T-helper 2 cell treated with Interferon-gamma antibody and Interleukin-4, amounts not matched to agents 100 ng/mL and 5 ng/mL, for 36 hours (primary cell): ENCODE results near the gene ENHO. TPM values are rescaled to one million over a fixed set of nuclear protein-coding genes. Genes with fewer than 3 reads are reported as not detected.

ENCODE experiments used
- intact Hi-C: fragments of 100-400 bp; cut with micrococcal nuclease; formaldehyde crosslinking; loops from one replicate; pipeline ENCODE4 v1.15.1; 2023
- total RNA-seq: library from RNA; stranded (reverse); gene quantifications from 2 replicates; pipeline ENCODE4 v1.2.3, GENCODE V29; 2022

ENHO gene
- total RNA-seq, 1 donor from 2014 or later: not detected

DNA sequence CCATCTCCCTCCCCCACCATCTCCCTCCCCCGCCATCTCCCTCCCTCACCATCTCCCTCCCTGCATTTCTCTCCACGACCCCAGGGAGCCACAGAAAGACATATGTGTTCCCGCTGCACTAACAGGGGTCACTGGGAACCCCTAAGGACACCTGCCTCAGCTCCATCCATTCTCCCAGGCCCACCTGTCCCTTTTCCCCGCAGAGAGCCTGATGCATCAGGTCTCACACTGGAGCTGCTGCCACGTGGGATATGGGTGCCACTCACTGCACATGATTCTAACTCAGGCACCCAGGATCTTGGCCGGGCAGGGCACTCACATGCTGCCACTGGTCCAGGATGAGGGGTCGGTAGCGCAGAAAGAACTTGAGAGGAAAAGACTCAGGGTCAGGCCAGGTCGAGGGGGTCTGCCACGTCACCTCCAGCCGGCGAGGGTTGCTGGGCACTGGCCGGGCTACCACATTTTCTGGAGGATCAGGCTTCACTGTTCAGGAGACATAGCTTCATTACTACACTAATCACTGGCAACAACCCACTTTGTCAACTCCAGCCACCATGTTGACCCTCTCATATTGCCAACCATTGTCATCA lies 33.2 kb upstream of the ENHO start:
- intact Hi-C loops: no loop called here

DNA sequence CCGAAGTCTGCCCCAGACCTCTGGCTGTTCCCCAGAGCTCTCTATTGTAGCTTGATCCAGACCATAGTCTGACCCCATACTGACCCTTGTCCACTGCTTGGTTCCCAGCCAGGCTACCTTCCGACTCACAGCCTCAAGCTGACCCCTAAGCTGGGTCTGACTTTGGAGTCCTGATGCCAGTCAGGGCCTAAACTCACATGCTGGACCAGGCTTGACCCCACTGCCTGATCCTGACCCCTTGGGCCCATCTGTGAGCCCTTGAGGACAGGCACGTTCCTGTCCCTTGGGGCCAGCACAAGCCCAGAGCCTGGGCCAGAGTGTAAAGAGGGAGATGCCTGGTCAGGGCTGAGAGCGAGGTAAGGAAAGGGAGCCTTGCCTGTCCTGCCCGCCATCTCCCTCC lies 32.7 kb upstream of the ENHO start:
- intact Hi-C loops: no loop called here

DNA sequence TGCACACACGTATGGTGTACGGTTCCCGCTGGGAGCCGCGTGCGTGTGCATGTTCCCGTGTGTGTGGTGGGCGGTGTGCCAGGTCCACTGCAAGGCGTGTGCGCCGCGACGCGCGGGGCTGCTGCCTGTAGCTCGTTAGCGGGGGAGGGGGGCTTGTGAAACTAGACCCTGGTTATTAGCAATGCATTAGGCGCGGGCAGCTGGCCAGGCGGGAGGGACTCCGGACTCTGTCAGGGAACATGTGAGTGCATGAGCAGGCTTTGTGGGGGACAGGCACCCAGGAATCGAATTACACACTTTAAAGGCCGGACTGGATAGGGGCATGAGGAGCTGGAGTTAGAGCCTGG lies 32.2 kb upstream of the ENHO start:
- intact Hi-C loops: no loop called here

DNA sequence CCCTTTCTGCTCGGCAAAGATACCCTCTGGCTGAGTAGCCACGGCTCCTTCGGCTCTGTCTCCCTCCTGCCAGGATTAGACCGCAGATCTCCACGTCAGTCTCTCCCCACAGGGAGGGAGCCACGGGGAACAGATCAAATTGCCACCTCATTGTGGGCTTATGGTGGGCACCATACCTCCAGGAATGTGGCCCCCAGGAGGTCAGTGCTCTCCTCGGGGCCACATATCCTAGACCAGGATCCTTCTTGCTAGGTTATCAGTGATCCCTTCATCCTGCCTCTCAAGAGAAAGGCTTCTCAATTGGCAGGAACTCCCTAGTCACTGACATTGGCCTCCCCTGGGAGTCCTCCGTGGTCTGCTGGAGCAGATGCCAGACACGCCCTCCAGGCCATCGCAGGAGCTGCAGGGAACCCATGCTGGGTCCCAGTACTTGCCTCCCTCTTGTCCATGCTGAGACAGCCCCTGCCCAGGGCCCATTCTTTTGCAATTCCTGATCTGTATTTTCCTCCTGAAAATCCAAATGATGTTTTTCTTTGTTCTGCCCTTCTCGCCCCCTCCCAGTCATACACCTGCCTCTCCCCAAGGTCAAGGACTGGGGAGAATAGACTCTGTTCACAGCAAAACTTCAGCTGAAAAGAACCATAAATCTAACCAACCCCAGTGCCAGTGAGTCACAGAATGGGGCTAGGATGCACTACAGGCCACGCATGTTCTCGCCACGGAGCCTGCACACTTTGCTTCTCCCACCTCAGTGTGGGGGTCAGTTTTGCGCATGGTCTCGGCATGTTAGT lies 31.6 kb upstream of the ENHO start:
- intact Hi-C loops: no loop called here

DNA sequence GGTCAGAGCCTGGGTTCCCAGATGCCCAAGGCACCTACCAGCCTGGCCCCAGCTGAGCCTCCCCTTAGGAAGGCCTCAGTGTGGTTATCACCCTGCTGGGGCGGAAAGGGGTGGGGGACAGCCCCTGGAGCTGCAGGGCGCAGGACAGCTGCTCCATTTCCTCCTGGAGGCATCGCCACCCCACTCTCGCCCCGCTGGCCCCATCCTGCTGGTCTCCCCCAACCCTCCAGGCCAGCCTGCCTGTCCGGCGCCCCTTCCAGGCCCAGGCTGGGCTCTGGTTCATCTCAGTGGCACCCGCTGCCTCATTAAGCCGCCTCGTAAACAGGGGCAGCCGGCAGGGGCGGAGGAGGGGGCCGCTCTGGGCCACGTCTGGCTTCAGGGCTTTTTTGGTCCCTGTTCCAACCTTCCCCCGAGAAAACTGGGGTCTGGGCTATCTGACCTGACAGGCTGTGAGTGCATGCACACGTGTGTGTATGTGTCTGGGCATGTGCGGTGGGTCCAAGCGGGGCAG lies 30.8 kb upstream of the ENHO start:
- intact Hi-C loops: no loop called here

DNA sequence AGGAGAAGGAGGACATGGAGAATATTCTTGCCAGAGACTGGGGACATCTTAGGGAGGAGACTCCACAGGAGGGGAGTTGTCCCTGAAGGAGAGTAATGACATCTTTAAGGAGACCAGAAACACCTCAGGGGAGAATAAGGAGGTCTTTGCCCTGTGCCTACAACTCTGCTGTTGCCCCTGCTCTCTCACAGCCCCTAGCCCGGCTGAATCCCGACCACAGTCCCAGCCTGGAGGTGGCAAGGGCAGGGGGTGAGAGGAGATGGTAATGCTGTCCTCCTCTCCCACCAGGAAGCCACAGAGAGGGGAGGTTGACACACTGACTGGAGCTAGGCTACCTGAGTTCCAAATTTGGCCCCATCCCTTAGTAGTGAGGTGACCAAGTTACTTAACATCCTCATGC lies 30.2 kb upstream of the ENHO start:
- intact Hi-C loops: no loop called here

DNA sequence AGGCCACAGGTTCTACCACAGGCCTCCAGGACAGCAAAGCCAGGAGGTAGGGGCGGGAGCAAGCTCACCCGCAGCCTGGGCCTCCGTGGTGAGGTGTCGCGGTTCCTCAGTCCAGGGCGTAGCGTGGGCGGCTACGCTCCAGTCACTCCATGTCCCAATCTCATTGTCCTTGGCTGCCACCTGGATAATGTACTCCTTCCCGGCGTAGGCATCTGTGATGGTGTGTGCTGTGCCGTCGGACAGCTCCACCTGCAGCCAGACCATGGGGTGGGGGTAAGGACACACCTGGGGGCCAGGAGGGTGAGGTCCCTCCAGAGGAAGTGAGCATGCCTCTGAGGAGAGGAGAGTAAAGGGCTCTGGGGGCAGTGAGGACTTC lies 29.8 kb upstream of the ENHO start:
- intact Hi-C loops: no loop called here

DNA sequence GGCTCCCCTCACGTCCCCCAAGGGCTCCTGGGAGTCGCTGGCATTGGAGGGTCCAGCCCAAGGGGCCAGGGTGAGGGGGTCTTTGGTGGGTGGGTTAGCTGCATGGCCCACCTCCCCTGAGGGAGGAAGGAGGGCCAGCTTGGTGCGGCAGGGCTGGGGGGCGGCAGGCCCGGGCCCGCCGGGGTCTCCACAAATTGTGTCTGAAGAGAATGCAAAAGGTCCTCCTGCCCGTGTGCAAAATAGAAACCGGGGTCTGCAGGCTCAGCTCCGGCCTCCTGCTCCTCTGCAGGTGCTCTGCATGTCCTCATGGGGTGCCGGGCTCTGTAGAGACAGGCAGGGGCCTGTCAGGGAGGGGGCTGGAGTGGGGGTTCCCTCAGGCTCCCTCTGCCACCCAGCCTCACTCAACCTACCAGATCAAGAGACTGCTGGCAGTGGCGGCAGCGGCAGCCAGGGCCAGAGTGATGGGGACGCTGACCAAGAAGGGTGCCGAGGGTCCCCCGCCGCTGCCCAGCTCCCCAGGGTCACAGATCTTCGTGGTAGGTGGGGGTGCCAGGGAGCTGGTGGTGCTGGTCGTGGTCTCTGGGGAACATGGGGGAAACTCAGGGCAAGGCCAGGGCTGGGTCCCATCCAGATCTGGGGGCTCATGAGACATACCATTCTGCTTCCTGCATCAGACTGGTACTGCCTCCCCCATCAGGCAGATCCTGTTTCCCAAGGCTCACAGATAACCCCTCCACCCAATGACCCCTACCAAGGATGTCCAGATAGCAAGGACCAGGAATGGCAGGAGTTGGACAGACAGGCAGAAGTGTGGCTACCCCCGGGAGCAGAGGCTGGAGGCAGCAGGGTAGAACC lies 29.2 kb upstream of the ENHO start:
- intact Hi-C loops: no loop called here

DNA sequence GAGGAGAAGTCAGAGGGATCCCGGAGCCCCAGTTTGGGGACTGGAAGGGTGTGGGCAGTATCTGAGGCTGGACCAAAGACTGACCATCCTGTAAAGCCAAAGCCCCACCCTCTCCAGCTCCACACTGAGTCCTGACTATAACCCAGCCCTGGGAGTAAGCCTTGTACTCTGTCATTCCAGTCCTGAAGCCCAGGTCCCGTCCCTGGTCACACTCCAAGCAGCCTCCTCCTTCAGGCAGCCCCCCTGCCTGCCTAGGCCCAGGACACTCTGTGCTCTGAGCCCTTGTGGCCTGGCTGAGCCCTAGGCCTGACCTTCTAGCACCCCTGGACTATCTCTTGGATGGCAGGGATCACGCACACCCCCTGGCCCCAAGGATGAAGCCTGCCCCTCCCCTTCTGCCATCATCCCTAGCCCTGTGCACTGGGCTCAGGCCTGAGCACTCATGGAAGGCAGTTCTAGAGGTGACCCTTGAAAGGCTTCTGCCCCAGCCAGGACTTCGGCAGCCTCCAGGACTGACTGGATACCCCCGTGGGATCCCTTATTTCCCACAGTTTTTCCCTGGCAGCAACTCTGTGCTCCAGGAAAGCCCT lies 28.0 kb upstream of the ENHO start:
- intact Hi-C loops: no loop called here

DNA sequence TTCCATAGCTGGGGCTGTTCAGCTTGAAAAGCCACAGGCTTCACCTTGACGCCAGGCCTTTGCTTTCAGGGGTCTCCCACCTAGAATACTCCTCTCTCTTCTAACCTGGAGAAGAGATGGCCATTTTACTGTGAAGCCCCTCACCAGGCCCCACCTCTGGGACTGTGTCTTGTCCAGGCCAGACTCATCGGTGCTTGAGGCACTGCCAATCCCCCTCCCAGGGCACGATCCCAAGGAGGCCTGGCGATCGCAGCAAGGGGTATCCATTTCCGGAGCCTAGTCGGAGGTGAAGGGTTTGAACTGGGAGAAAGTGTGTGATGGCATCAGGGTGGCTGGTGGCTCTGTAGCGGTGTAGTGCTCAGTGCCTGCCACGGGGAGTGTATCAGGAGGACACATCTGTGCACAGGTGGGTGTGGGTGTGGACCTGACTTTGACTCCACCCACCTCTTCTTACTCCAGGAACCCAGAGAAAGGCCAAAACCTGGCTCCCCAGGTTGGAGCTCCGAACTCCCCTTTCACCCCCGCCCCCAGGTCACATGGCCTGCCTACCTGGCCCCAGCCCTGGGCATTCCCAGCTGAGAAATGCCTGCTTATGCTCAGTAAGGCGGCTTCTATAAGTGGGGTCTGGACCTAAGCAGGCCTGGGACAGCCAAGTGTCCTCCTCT lies 27.4 kb upstream of the ENHO start:
- intact Hi-C loops: no loop called here

DNA sequence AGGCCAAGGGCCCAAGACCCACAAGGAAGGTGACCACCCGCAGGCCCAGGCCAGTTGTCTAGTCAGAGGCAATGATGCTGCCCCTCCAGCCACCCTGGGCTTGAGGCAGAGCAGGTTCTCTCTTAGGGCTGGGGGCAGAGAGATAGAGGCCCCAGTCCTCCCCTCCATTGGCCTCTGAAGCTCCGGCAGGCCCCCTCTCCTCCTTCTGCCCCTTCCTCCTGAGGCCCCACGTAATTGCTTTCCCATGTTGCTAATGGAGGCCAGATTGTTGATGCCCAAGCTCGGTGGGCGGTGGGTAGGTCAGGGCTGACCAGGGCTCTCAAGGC lies 26.6 kb upstream of the ENHO start:
- intact Hi-C loops: no loop called here

DNA sequence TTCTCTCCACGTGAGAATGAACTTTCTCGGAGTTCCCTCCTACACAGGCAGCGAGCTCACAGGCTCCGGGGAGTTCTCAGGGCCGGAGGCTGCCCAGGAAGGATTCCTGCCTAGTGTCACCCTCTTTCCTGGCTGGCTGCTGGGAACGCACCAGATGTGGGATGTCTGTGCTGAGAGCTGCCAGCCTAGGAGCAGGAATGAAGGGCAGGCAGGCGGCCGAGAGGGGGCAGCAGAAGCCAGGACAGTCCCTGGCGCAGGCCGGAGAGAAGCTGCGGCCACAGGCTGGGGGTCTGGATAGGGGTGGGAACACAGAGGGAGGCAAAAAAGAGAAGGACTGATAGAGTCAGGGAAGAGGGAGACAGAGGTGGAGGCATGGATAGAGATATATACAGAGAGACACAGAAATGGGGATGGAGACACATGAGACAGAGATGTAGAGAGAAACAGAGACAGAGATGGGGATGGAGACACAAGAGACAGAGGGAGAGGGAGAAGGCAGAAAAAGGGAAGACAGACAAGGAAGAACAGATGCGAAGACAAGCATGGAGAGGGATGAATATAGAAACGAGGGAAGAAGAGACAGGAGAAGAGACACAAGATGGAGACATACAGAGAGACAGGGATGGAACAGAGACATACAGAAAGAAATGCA lies 25.3 kb upstream of the ENHO start:
- intact Hi-C loops: loop anchor here (1.0 kb wide), 2 partner anchors 43 to 111 kb away; no protein-coding TSS in a partner anchor

DNA sequence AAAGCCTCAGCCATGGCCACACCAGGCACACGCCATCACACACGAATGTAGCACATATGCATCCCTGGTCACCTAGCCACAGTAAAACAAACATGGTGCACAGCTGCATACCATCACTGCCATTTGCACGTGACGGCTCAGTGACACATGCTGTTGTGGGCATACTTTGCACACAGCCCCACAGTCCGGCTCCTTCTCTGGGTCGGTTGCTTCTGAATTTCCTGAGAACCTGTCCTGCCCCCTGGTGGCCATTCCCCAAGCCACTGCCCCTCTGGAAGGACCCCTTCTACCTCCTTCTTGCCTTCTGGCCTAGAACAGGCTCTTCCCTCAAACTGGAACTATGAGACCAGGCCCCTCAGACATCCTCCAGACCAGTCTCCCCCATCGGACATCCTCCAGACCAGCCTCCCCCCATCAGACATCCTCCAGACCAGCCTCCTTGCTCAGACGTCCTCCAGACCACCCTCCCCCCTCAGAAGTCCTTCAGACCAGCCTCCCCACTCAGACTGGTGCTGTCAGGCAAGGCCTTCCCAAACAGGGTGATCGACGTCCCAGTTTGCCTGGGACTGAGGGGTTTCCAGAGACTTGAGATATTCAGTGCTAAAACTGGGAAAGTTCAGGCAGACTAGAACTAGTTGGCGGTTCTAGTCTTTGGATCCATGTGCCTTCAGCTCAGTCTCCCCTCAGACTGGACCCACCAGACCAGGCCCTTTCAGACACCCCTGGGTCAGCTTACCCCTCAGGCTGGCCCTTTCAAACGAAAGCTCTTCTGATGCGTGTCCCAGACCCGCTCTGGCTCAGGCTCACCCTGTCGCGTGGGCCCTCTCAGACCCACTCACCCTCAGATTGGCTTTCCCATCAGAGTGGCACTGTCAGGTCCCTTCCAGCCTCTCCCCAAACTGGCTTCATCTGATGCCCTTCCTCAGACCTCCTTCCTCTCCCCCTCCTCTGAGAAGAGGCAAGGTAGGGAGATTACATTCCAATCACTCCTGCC lies 24.3 kb upstream of the ENHO start:
- intact Hi-C loops: loop anchor here (1.0 kb wide), 1 partner anchor 110 kb away; no protein-coding TSS in a partner anchor

DNA sequence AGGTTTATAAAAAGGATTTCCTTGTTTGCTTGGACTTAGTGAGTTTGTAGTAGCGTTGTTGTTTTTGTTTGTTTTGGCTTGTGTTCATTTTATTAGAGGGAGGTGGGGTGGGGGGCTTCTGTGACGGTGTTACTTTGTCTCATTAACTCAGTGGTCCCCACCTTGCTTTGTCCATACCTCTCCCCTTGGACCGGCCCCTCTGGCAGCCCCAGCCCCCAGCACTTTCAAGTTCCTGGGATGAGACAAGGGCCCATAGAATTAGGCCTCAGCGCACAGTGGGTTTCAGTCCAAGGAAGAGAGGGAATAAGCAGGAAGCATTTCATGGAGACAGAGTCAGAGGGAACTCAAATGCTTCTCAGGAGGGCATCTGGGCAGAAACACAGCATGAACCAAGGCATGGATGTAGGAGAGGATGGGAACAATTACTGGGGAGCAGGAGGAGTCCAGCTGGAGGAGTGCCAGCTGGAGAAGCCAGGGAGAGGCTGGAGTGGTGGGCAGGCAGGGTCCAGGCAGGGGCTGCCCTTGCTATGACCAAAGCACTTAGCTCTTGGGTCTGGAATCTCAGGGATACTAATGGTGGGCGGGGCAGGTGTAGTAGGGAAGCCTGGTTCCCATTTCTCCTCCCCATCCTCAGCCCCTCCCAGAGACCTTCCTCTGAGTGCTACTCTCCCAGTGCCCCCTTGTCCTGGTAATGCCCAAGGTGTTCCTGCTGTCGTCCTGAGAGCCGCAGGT lies 23.5 kb upstream of the ENHO start:
- intact Hi-C loops: no loop called here

DNA sequence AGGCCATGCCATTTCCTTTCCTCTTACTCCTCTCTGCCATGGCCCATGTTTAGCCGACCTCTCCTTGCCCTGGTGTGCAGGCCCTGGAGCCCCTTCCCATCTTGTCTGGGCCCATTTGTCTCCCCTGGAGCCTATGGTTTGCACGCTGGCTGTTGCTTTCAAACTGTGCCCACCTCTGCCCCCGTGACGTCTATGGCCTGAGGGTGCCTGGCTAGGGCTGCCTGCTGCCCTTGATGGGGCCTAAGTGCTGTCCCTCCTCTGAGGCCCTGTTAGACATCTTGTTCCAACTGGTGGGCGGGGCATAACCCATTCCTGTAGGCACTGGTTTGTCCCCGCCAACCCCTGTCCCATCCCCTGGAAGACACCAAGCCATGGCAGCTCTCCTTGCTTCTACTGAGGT lies 22.7 kb upstream of the ENHO start:
- intact Hi-C loops: no loop called here

DNA sequence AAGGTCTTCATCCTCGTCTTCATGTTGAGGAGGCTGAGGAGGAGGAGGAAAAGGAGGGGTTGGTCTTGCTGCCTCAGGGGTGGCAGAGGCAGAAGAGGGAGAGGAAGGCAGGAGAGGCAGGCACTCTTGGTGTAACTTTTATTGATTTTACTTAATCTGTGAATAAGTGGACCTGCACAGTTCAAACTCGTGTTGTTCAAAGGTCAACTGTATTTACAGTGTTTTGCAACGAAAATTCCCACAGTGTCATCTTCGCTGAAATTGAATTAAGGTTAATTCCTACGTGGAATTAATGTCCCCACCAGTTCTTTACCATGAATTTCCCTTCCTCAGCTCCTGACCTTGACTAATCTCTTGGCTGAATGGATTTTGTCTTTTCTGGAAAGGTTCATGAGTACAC lies 21.2 kb upstream of the ENHO start:
- intact Hi-C loops: no loop called here

DNA sequence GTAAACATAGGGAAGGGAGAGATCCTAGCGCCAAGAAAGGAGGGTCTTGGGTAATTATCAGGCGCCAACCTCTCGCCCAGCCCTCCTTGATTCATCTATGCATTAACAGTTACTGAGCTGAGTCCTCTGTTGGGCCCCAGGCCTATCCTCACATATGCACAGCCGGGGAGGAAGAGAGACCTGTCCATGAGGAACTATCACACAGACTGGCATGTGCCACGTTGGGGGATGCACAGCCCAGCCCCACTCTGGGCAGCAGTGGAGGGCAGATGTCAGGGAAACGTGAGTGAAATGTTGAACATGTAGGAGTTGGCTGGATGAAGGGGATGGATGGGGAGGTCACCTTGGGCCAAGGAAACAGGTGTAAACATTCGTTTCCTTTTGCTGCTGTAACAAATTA lies 18.8 kb upstream of the ENHO start:
- intact Hi-C loops: no loop called here

DNA sequence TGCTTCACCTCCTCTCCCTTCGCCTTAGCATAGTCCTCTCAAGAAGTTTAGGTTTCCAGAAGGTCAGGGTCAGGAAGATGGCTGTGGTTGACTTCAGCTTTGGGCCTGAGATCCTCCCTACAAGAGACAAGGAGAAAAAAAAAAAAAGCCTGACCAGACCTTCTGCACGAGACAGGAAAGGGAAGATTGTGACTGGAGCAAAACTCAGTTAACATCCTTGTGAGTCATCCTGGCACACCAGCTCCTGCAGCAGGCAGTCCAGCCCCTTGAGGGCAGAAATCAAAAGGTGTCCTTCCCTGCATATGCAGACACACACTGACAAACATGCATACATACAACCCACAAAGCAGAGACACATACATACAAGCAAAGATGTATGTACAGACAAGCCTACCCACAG lies 18.0 kb upstream of the ENHO start:
- intact Hi-C loops: no loop called here

DNA sequence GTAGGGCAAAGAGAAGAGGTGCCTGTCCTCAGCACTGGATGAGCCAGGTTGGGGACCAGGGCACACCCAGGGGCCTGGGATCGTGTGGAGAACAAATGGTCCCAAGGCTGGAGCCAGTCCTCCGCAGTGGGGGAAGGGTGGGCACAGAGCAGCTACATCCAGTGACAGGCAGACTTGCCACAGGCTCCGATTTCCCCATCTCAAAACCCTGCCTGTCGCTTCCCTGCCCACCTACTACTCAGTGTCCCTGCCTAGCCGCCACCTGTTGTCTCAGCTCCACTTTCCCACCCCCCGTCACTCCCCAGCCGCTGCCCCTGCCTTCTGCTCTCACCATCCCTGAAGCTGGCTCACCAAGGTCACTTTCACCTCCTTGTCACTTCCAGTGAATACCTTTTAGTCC lies 13.9 kb upstream of the ENHO start:
- intact Hi-C loops: no loop called here
